ENCODE results near the gene THAP3. TPM values are rescaled to one million over a fixed set of nuclear protein-coding genes. Genes with fewer than 3 reads are reported as not detected.

THAP3 gene
- total and polyA plus RNA-seq, 9 of the 15 experiments (the other 6 are each of a cell fraction or from before 2014, with no cell fraction given) = 1.9 to 31.2 (median 18.2) TPM

GRCh38 chr1:6601049-6601922 lies 23.4 kb upstream of the THAP3 start (continued):
- peak; percentile 80 for TF ChIP-seq JUND (IDR thresholded peaks at IDR 0.05; ENCODE audit: borderline replicate concordance, low read depth, low read length)
- TF ChIP-seq JUND (tag; IDR thresholded peaks at IDR 0.05; ENCODE audit: borderline replicate concordance, low read depth, low read length) = peak; percentile 46; the same call in 1 of the 3 replicates
- TF ChIP-seq NCOA1 (IDR thresholded peaks at IDR 0.05; ENCODE audit: low read depth) = no peak; the same call in 1 of the 2 replicates
- no peak for TF ChIP-seq HDAC3 (IDR thresholded peaks at IDR 0.05; ENCODE audit: borderline replicate concordance, partially characterized antibody)
- TF ChIP-seq RBFOX2 (IDR thresholded peaks at IDR 0.05; ENCODE audit: low read depth, low read length) = peak; percentile 56
- TF ChIP-seq HNRNPH1 (optimal IDR thresholded peaks at IDR 0.05; ENCODE audit: low read depth, low read length) = no peak
- TF ChIP-seq ZNF165 (CRISPR knock-in tag; IDR thresholded peaks at IDR 0.05; ENCODE audit: borderline replicate concordance) = no peak
- no peak; the same call in 1 of the 2 replicates for TF ChIP-seq ZC3H4 (CRISPR knock-in tag; IDR thresholded peaks at IDR 0.05; ENCODE audit: borderline replicate concordance)
- no peak for TF ChIP-seq CHD4 (IDR thresholded peaks at IDR 0.05; ENCODE audit: insufficient read depth, insufficient replicate concordance, low read depth, low read length, poor library complexity, severe bottlenecking)
- TF ChIP-seq FOXK1 (CRISPR knock-in tag; IDR thresholded peaks at IDR 0.05; ENCODE audit: borderline replicate concordance) = peak; percentile 97
- TF ChIP-seq MGA (IDR thresholded peaks at IDR 0.05) = no peak; the same call in 1 of the 2 replicates
- no peak for TF ChIP-seq NEUROD1 (IDR thresholded peaks at IDR 0.05; ENCODE audit: borderline replicate concordance, low read depth, low read length, partially characterized antibody)
- no peak for TF ChIP-seq KAT7 (CRISPR knock-in tag; IDR thresholded peaks at IDR 0.05; ENCODE audit: borderline replicate concordance)

All from K562 (cell line).